Transverse colon (tissue), 4 donors: ENCODE data around the gene MPV17L2. TPM values are rescaled to one million over a fixed set of nuclear protein-coding genes. Genes with fewer than 3 reads are reported as not detected.

Experiments used
- DNase-seq: peaks from one replicate; pipeline ENCODE4 v3.0.0-alpha.2; 2019
- H3K27ac ChIP-seq, 4 donors: fragments of 200-600 bp; sonication (generic); 2 replicates each; pipeline ENCODE4 v1.5.1; 2016 to 2018; ENCODE audit warnings: inconsistent platforms in 4 of 4
- H3K27me3 ChIP-seq: fragments of 200-600 bp; sonication (generic); 2 replicates; pipeline ENCODE4 v1.5.1; 2017; ENCODE audit warnings: inconsistent platforms
- H3K36me3 ChIP-seq, 4 donors: fragments of 200-600 bp; sonication (generic); 2 replicates each; pipeline ENCODE4 v1.5.1; 2017 to 2019; ENCODE audit warnings: inconsistent platforms in 4 of 4
- H3K4me1 ChIP-seq, 4 donors: fragments of 200-600 bp; sonication (generic); 2 replicates each; pipeline ENCODE4 v1.5.1; 2017 to 2020; ENCODE audit warnings: inconsistent platforms in 4 of 4
- H3K4me3 ChIP-seq, 4 donors: fragments of 200-600 bp; sonication (generic); 1 replicate in 1 of 4; 2 replicates in 3 of 4; pipeline versions ENCODE4 v1.5.1 to v1.6.1; 2017 to 2019; ENCODE audit warnings: inconsistent platforms in 4 of 4
- H3K9me3 ChIP-seq, 2 donors: fragments of 200-600 bp; sonication (generic); 2 replicates each; pipeline ENCODE4 v1.5.1; 2017 to 2019; ENCODE audit warnings: inconsistent platforms in 2 of 2
- EP300 ChIP-seq: sonication (generic); formaldehyde crosslinking; IDR thresholded peaks from one replicate; pipeline ENCODE4 v1.6.1; 2017; ENCODE audit warnings: antibody characterized with exemption, low read depth
- POLR2A ChIP-seq: fragments of 450-650 bp; IDR thresholded peaks from one replicate; pipeline ENCODE4 v1.6.1; 2016; ENCODE audit warnings: antibody characterized with exemption, mild to moderate bottlenecking, moderate library complexity
- POLR2AphosphoS5 ChIP-seq, 3 donors: sonication (generic); formaldehyde crosslinking; IDR thresholded peaks; one replicate each; pipeline ENCODE4 v1.6.1; 2016; ENCODE audit warnings: antibody characterized with exemption in 3 of 3
- WGBS, 2 donors: methylation state at CpG; one replicate each; pipeline ENCODE4 v1.1.5; 2018; ENCODE audit warnings: low coverage in 1 of 2; 5-methylcytosine and 5-hydroxymethylcytosine counted together
- in situ Hi-C, 4 donors: fragments of 200-750 bp; cut with MboI; loops; one replicate each; pipeline versions ENCODE4 v1.15.0 to v1.15.1; 2017; ENCODE audit warnings: low sequenced_read_pairs in 3 of 4, low pct_ligation_motif_present in 1 of 4, low pct_unique_long_range_greater_than_20kb in 1 of 4
- intact Hi-C: fragments of 100-400 bp; cut with DNase I; formaldehyde crosslinking; loops from one replicate; pipeline ENCODE4 v1.15.1; 2023; ENCODE audit warnings: low total_unique reads
- total RNA-seq, 4 donors: library from RNA; depleted of rRNA; stranded (reverse); fragments of >200 nt; gene quantifications; one replicate each; pipeline ENCODE4 v1.1.0, GENCODE V29; 2016
- TF ChIP-seq, protein P1 (sequence below), 5 experiments: fragments of 200-600 bp in 3 of 5; fragments of 450-650 bp in 2 of 5; sonication (generic) in 3 of 5; IDR thresholded peaks; 1 replicate in 2 of 5; 2 replicates in 3 of 5; pipeline ENCODE4 v1.5.1; 2016 to 2017; ENCODE audit warnings: antibody characterized with exemption in 5 of 5, inconsistent platforms in 3 of 5, mild to moderate bottlenecking in 2 of 5, moderate library complexity in 1 of 5

The MPV17L2 gene
- total RNA-seq, 4 donors from 2014 or later: 1.6 to 22.3 (median 12.6) TPM

DNA sequence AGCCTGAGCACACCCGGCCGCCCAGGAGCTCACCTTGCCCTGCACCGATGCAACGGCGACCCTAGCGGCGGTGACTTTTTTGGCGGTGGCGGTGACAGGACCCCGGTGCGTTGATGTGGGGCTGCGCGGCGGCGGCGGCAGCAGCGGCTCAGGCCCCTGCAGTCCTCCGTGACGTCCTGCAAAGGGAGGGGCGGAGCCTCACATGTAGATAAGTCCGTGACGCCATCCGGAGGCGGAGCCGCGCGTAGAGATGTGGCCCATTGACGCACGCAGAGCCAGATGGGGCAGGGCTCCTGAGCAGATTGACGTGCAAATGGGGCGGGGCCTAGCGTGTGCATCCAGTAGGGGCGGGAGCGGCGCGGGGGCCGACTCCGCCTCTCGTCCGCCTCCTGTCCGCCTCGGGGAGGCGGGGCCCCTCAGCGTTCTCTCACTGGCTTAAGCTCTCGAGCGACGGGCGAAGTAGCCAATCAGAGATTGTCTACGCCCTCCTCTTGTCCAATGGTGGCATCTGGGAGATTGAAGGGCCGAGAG is 10.9 kb downstream of the MPV17L2 start, which contains the start of gene RAB3A:
Gene RAB3A, minus strand, starts transcription at position 180 of the 531 bp plus-strand sequence. CDS start 1,302 bp downstream, outside the sequence.
- Histone ChIP-seq H3K36me3 (no peaks in the 10 kb centered on the region), H3K27ac (peak within 1 kb of the TSS; percentile 90 to 99 (median 96)), H3K9me3 (no peaks in the 10 kb centered on the region), H3K27me3 (peaks cover 9% of the 10 kb centered on the region), H3K4me1 (peaks cover 0 to 27% (median 23%) of the 10 kb centered on the region in 4 donors), H3K4me3 (peak within 1 kb of the TSS; percentile 66 to 83 (median 75))
- DNase-seq: peak; percentile 100
- in situ Hi-C loops: loop anchor here in 1 of 4 donors (25.0 kb wide), 1 partner anchor 133 kb away; the partner anchor contains the start of gene PGPEP1
- intact Hi-C loops: loop anchor here (10.0 kb wide), 1 partner anchor 211 kb away; the partner anchor contains the start of gene SSBP4
- 0% methylated on average over 50 of the region's 50 CpGs; no CpG with 5 or more reads in 1 of the 2 donors for WGBS, 2 donors
- TF ChIP-seq POLR2A (peak; percentile 79), POLR2AphosphoS5 (IDR thresholded peaks at IDR 0.05) (peak; percentile 87 to 96 (median 90)), EP300 (peak; percentile 90)
- TF ChIP-seq, protein P1, sequence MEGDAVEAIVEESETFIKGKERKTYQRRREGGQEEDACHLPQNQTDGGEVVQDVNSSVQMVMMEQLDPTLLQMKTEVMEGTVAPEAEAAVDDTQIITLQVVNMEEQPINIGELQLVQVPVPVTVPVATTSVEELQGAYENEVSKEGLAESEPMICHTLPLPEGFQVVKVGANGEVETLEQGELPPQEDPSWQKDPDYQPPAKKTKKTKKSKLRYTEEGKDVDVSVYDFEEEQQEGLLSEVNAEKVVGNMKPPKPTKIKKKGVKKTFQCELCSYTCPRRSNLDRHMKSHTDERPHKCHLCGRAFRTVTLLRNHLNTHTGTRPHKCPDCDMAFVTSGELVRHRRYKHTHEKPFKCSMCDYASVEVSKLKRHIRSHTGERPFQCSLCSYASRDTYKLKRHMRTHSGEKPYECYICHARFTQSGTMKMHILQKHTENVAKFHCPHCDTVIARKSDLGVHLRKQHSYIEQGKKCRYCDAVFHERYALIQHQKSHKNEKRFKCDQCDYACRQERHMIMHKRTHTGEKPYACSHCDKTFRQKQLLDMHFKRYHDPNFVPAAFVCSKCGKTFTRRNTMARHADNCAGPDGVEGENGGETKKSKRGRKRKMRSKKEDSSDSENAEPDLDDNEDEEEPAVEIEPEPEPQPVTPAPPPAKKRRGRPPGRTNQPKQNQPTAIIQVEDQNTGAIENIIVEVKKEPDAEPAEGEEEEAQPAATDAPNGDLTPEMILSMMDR (IDR thresholded peaks at IDR 0.05): peak in 2 of 5 experiments; percentile 12 to 35

DNA sequence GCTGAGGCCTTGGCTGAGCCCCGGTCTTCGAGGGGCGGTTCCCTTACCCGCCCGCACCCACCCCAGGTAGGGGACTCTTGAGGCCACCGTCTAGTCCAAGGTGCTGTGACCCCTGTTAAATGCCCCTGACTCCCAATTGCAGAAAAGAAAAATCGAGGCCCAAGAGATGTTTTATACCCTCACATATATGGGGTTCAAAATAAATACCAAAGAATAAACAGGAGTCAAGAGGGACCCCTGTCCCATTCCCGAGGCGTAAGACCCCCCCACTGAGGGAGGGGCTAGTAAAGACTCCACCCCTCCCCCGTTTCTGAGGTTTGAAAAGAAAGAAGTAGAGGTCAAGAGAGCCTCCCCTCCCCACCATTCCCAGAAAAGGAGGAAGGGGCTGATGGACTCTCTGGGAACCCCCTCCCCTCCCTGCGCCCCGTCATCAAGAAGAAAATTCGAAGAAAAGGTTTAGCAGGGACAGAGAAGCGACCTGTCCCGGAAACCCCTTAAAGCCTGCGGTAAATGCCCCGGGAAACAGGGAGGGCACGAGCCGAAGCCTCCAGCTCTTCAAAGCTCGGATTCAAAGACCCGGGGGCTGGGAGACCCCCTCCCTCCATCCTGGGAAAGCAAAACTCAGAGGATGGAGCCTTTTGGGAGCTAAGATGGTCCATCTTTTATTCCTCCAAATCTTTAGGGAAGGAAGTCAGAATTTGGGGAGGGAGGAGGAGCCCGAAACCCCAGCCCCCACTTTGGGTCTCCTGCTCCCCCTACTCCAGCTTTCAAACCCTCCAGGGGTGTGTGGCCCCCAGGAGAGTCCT is 11.6 kb downstream of the MPV17L2 start:
- intact Hi-C loops: loop anchor here (10.0 kb wide), 1 partner anchor 210 kb away; the partner anchor contains the start of gene SSBP4
- Histone ChIP-seq H3K27me3 (peaks cover 12% of the 10 kb centered on the region), H3K27ac (peak overlapping the region; percentile 90 to 99 (median 96)), H3K36me3 (no peaks in the 10 kb centered on the region), H3K9me3 (no peaks in the 10 kb centered on the region), H3K4me1 (peaks cover 0 to 27% (median 23%) of the 10 kb centered on the region in 4 donors), H3K4me3 (peak overlapping the region; percentile 44 to 83 (median 55))
- 0 to 1% methylated on average over 6 to 22 of the region's 22 CpGs for WGBS, 2 donors
- peak; percentile 73 for DNase-seq
- in situ Hi-C loops: loop anchor here in 1 of 4 donors (25.0 kb wide), 1 partner anchor 133 kb away; the partner anchor contains the start of gene PGPEP1
- TF ChIP-seq, protein P1 (IDR thresholded peaks at IDR 0.05): no peak
- peak in 1 of 3 donors; percentile 2 for TF ChIP-seq POLR2AphosphoS5 (IDR thresholded peaks at IDR 0.05)

DNA sequence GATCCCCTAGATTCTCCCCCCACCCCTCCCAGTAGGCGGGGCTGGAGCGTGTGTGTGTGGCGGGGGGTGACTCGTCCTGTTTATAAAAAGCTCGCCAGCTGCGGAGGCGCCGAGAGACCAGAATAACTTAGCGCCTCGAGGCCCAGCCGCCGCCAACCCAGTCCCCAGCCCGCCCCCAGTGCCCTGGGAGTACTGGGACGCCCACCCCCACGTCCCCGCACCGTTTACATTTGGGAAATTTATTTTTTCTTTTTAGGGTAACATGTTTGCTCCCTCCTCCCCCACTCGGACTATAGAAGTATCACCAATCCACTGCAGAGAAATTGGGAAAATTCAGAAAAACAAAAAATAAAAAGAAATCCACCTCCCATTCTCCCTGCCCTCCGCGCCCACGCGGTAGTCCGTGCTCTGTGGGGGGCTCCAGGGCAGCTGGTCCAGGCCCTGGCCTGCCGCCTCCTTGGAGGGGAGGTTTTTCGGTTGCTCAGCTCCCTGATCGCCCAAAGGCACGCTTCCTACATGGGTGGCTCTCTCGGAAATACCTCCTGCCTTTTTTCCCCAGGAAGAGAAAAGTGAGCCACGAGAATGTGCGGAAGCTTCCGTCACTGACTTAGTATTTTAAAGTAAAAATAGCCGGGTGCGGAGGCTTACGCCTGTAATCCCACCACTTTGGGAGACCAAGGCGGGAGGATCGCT is 12.3 kb downstream of the MPV17L2 start:
- 28 to 55% methylated on average over 18 to 35 of the region's 36 CpGs for whole genome bisulfite sequencing, 2 donors
- DNase-seq: peak; percentile 82
- H3K27me3 ChIP-seq: peaks cover 12% of the 10 kb centered on the region
- no peaks in the 10 kb centered on the region for H3K36me3 ChIP-seq
- peak in 2 of 3 donors; percentile 12 to 50 for TF ChIP-seq POLR2AphosphoS5 (IDR thresholded peaks at IDR 0.05)
- TF ChIP-seq EP300: no peak
- TF ChIP-seq, protein P1 (IDR thresholded peaks at IDR 0.05): no peak
- TF ChIP-seq POLR2A: peak; percentile 19
- intact Hi-C loops: loop anchor here (10.0 kb wide), 1 partner anchor 209 kb away; the partner anchor contains the start of gene SSBP4
- peaks cover 0 to 27% (median 23%) of the 10 kb centered on the region in 4 donors for H3K4me1 ChIP-seq
- in situ Hi-C loops: loop anchor here in 1 of 4 donors (25.0 kb wide), 1 partner anchor 132 kb away; the partner anchor contains the start of gene PGPEP1
- H3K4me3 ChIP-seq: peak overlapping the region; percentile 44 to 83 (median 55)
- no peaks in the 10 kb centered on the region for H3K9me3 ChIP-seq
- peak overlapping the region; percentile 90 to 99 (median 96) for H3K27ac ChIP-seq
